A549 (cell line): ENCODE measurements around the gene MRPS31. TPM values are rescaled to one million over a fixed set of nuclear protein-coding genes. Genes with fewer than 3 reads are reported as not detected.

Experiments used
- ATAC-seq, 2 experiments: fragments of 200-7000 bp in 1 of 2; fragments of >200 bp in 1 of 2; cut with Nextera tagmentation in 1 of 2; cut with Tn5 transposase in 1 of 2; 3 replicates each; pipeline versions ENCODE4 v1.8.0 to v1.9.1; 2018 to 2020; ENCODE audit warnings: mild to moderate bottlenecking in 1 of 2, moderate library complexity in 1 of 2
- CTCF ChIA-PET: fragments of 300-600 bp; sonication (Branson Sonifier 250); formaldehyde crosslinking; extraction: SDS; loops from one replicate; lab custom pipeline; 2021; ENCODE audit warnings: antibody characterized with exemption, inconsistent platforms; lab: Yijun Ruan, JAX
- POLR2A ChIA-PET: fragments of 350-600 bp; formaldehyde crosslinking; extraction: SDS; loops from one replicate; lab custom pipeline; 2021; ENCODE audit warnings: antibody characterized with exemption, inconsistent platforms; lab: Yijun Ruan, JAX
- DNase-seq, 2 experiments: peaks; one replicate each; pipeline versions ENCODE4 v3.0.0 to v3.0.0-alpha.2; 2011 to 2016; ENCODE audit warnings: low read depth in 1 of 2, low spot score in 1 of 2
- FAIRE-seq: peaks from 2 replicates; lab custom pipeline; 2011; peaks lifted over from hg19 to GRCh38; lab: Jason Lieb, UNC
- H3K27ac ChIP-seq, 2 experiments: fragments of >200 bp; sonication (Bioruptor Twin); formaldehyde crosslinking; 3 replicates each; pipeline ENCODE4 v1.5.1; 2016 to 2017
- H3K4me1 ChIP-seq: fragments of >200 bp; sonication (Bioruptor Twin); formaldehyde crosslinking; 3 replicates; pipeline ENCODE4 v1.6.1; 2016
- H3K4me2 ChIP-seq: fragments of >200 bp; sonication (Bioruptor Twin); formaldehyde crosslinking; 3 replicates; pipeline ENCODE4 v1.6.1; 2016
- H3K4me3 ChIP-seq: fragments of >200 bp; sonication (Bioruptor Twin); formaldehyde crosslinking; 3 replicates; pipeline ENCODE4 v1.5.1; 2016
- H3K9me3 ChIP-seq: fragments of >200 bp; sonication (Bioruptor Twin); formaldehyde crosslinking; 3 replicates; pipeline ENCODE4 v1.6.1; 2016
- ATOH8 ChIP-seq: fragments of 250-450 bp; sonication (Bioruptor Pico); IDR thresholded peaks from 2 replicates; pipeline ENCODE4 v1.5.0; 2020; ENCODE audit warnings: low read depth, mild to moderate bottlenecking, moderate library complexity
- BHLHE40 ChIP-seq: IDR thresholded peaks from 2 replicates; pipeline ENCODE4 v1.6.1; 2012; ENCODE audit warnings: low read depth, low read length, inconsistent platforms
- CBX2 ChIP-seq: fragments of 200-600 bp; sonication (generic); IDR thresholded peaks from 2 replicates; pipeline ENCODE4 v1.6.1; 2016; ENCODE audit warnings: low read depth, mild to moderate bottlenecking, borderline replicate concordance
- CBX8 ChIP-seq: fragments of 200-600 bp; sonication (generic); IDR thresholded peaks from 2 replicates; pipeline ENCODE4 v1.6.1; 2016
- CEBPB ChIP-seq, 2 experiments: fragments of >200 bp in 1 of 2; sonication (Bioruptor Twin) in 1 of 2; formaldehyde crosslinking in 1 of 2; IDR thresholded peaks; 2 replicates each; pipeline ENCODE4 v1.6.1; 2012 to 2016
- CHD4 ChIP-seq: fragments of 200-600 bp; sonication (generic); IDR thresholded peaks from 2 replicates; pipeline ENCODE4 v1.6.1; 2016; ENCODE audit warnings: antibody characterized with exemption, mild to moderate bottlenecking, borderline replicate concordance
- EHMT2 ChIP-seq: fragments of 200-600 bp; sonication (generic); IDR thresholded peaks from 2 replicates; pipeline ENCODE4 v1.6.1; 2016; ENCODE audit warnings: antibody characterized with exemption, low read depth, mild to moderate bottlenecking, moderate library complexity
- EP300 ChIP-seq, 2 experiments: fragments of >200 bp; sonication (Bioruptor Twin); formaldehyde crosslinking; IDR thresholded peaks; 2 replicates in 1 of 2; 3 replicates in 1 of 2; pipeline ENCODE4 v1.6.1; 2016 to 2017
- FOSB ChIP-seq: fragments of 250-450 bp; sonication (Bioruptor Pico); IDR thresholded peaks from 2 replicates; pipeline ENCODE4 v1.5.0; 2020; ENCODE audit warnings: mild to moderate bottlenecking, moderate library complexity
- GATA3 ChIP-seq: IDR thresholded peaks from 2 replicates; pipeline ENCODE4 v1.6.1; 2012; ENCODE audit warnings: borderline replicate concordance
- HMGXB4 ChIP-seq: fragments of 250-450 bp; sonication (Bioruptor Pico); IDR thresholded peaks from 2 replicates; pipeline ENCODE4 v1.5.0; 2021; ENCODE audit warnings: mild to moderate bottlenecking, moderate library complexity, borderline replicate concordance
- HOXB13 ChIP-seq: fragments of 250-450 bp; sonication (Bioruptor Pico); IDR thresholded peaks from 2 replicates; pipeline ENCODE4 v1.5.0; 2020; ENCODE audit warnings: low read depth, mild to moderate bottlenecking, moderate library complexity
- KDM1A ChIP-seq: fragments of 200-600 bp; sonication (generic); IDR thresholded peaks from 2 replicates; pipeline ENCODE4 v1.6.1; 2016; ENCODE audit warnings: low read depth, mild to moderate bottlenecking
- KDM5A ChIP-seq: fragments of 200-600 bp; sonication (generic); IDR thresholded peaks from 2 replicates; pipeline ENCODE4 v1.6.1; 2016; ENCODE audit warnings: antibody characterized with exemption, mild to moderate bottlenecking
- MAFK ChIP-seq: fragments of 450-650 bp; IDR thresholded peaks from 2 replicates; pipeline ENCODE4 v1.6.1; 2014; ENCODE audit not compliant: partially characterized antibody
- MAX ChIP-seq: IDR thresholded peaks from 2 replicates; pipeline ENCODE4 v1.6.1; 2012
- MAZ ChIP-seq: fragments of 150-350 bp; IDR thresholded peaks from 2 replicates; pipeline ENCODE4 v1.6.1; 2014; ENCODE audit warnings: antibody characterized with exemption, low read depth, low read length, borderline replicate concordance
- NFE2L2 ChIP-seq: fragments of 150-350 bp; conservative IDR thresholded peaks from 2 replicates; pipeline ENCODE4 v1.6.1; 2014; ENCODE audit warnings: low read length
- NPAS2 ChIP-seq: fragments of 250-450 bp; sonication (Bioruptor Pico); IDR thresholded peaks from 2 replicates; pipeline ENCODE4 v1.8.0; 2022; ENCODE audit warnings: mild to moderate bottlenecking, moderate library complexity, borderline replicate concordance
- PBX3 ChIP-seq: IDR thresholded peaks from 2 replicates; pipeline ENCODE4 v1.6.1; 2012
- PHF8 ChIP-seq: fragments of 200-600 bp; sonication (generic); IDR thresholded peaks from 2 replicates; pipeline ENCODE4 v1.6.1; 2016; ENCODE audit warnings: low read depth, mild to moderate bottlenecking, antibody characterized with exemption, moderate library complexity, borderline replicate concordance
- RAD21 ChIP-seq, 2 experiments: fragments of >200 bp in 1 of 2; sonication (Bioruptor Twin) in 1 of 2; formaldehyde crosslinking in 1 of 2; IDR thresholded peaks in 1 of 2; conservative IDR thresholded peaks in 1 of 2; 2 replicates in 1 of 2; 3 replicates in 1 of 2; pipeline ENCODE4 v1.6.1; 2012 to 2018; ENCODE audit warnings: inconsistent platforms in 1 of 2
- RFX5 ChIP-seq: fragments of 450-650 bp; IDR thresholded peaks from 2 replicates; pipeline ENCODE4 v1.7.1; 2014; ENCODE audit warnings: antibody characterized with exemption, mild to moderate bottlenecking, moderate library complexity
- SMC3 ChIP-seq: fragments of >200 bp; sonication (Bioruptor Twin); formaldehyde crosslinking; IDR thresholded peaks from 3 replicates; pipeline ENCODE4 v1.6.1; 2018; ENCODE audit warnings: inconsistent platforms
- SREBF2 ChIP-seq: fragments of 450-650 bp; IDR thresholded peaks from 2 replicates; pipeline ENCODE4 v1.6.1; 2014; ENCODE audit warnings: mild to moderate bottlenecking, moderate library complexity
- TP53 ChIP-seq: fragments of 250-450 bp; sonication (Bioruptor Pico); IDR thresholded peaks from 2 replicates; pipeline ENCODE4 v1.5.0; 2021; ENCODE audit warnings: mild to moderate bottlenecking, moderate library complexity
- USF2 ChIP-seq: fragments of 450-650 bp; IDR thresholded peaks from 2 replicates; pipeline ENCODE4 v1.6.1; 2014; ENCODE audit warnings: antibody characterized with exemption
- ZC3H11A ChIP-seq: fragments of 450-650 bp; IDR thresholded peaks from 2 replicates; pipeline ENCODE4 v1.6.1; 2014; ENCODE audit warnings: antibody characterized with exemption, mild to moderate bottlenecking
- WGBS: methylation state at CpG from one replicate; pipeline ENCODE4 v1.1.6; 2017; ENCODE audit errors: missing lambda C conversion rate; 5-methylcytosine and 5-hydroxymethylcytosine counted together
- polyA plus RNA-seq, 4 experiments: library from polyadenylated mRNA; depleted of rRNA in 3 of 4; stranded (reverse); fragments of >200 nt; fragmentation: RNase III in 1 of 4; extraction: RNeasy Plus Mini Kit Qiagen cat#74134 plus additional on column Dnase treatment in 1 of 4; gene quantifications; 2 replicates in 3 of 4; 3 replicates in 1 of 4; pipeline ENCODE4 v1.2.3, GENCODE V29; 2011 to 2017

Gene MRPS31
- polyA plus RNA-seq, 2 of the 4 experiments (the other 2 are of a cell fraction), result 14.2 to 30.3 TPM

GRCh38 chr13:40697711-40698110 is 73.3 kb downstream of the MRPS31 start:
- POLR2A ChIA-PET, result no interaction called here
- WGBS, result 73% methylated on average over 5 of the region's 5 CpGs
- DNase-seq, result no peak

GRCh38 chr13:40694426-40694825 is 76.6 kb downstream of the MRPS31 start:
- WGBS, result 32% methylated on average over 4 of the region's 4 CpGs
- Histone ChIP-seq H3K27ac (no peak overlapping the region), H3K4me2 (no peak overlapping the region), H3K4me3 (no peak overlapping the region), H3K9me3 (no peaks in the 10 kb centered on the region), H3K4me1 (no peaks in the 10 kb centered on the region)
- no peak for TF ChIP-seq CBX2
- no peak for TF ChIP-seq GATA3
- no peak for TF ChIP-seq NFE2L2
- TF ChIP-seq CHD4, result no peak
- no peak for TF ChIP-seq ZC3H11A
- TF ChIP-seq MAX, result no peak
- TF ChIP-seq HOXB13, result no peak
- no peak for TF ChIP-seq MAZ
- TF ChIP-seq PBX3, result no peak
- no peak for TF ChIP-seq SREBF2
- TF ChIP-seq NPAS2 (CRISPR knock-in tag), result no peak
- no peak for TF ChIP-seq MAFK
- no peak for TF ChIP-seq RFX5
- no peak for TF ChIP-seq KDM5A
- TF ChIP-seq TP53, result no peak
- no peak for TF ChIP-seq EHMT2
- TF ChIP-seq SMC3, result no peak
- no peak for TF ChIP-seq CEBPB (IDR thresholded peaks at IDR 0.05)
- no peak for TF ChIP-seq HMGXB4 (CRISPR knock-in tag)
- no peak for TF ChIP-seq USF2
- ATAC-seq (no peak), DNase-seq (no peak), FAIRE-seq (no peak)
- ChIA-PET CTCF (interaction anchor here (1.3 to 2.4 kb wide), 2 partner anchors 11 to 83 kb away, joined by 4 to 12 read pairs; no protein-coding TSS in a partner anchor), POLR2A (interaction anchor here (0.6 kb wide), 1 partner anchor 186 kb away, joined by 3 read pairs; no protein-coding TSS in a partner anchor)

More at GRCh38 chr13:40697711-40698110, 73.3 kb downstream of the MRPS31 start:
- Histone ChIP-seq H3K27ac (no peak overlapping the region), H3K9me3 (no peaks in the 10 kb centered on the region), H3K4me1 (no peaks in the 10 kb centered on the region), H3K4me3 (no peak overlapping the region), H3K4me2 (no peak overlapping the region)
- ATAC-seq, result no peak
- CTCF ChIA-PET, result no interaction called here
- TF ChIP-seq BHLHE40, result no peak
- FAIRE-seq, result no peak

DNA sequence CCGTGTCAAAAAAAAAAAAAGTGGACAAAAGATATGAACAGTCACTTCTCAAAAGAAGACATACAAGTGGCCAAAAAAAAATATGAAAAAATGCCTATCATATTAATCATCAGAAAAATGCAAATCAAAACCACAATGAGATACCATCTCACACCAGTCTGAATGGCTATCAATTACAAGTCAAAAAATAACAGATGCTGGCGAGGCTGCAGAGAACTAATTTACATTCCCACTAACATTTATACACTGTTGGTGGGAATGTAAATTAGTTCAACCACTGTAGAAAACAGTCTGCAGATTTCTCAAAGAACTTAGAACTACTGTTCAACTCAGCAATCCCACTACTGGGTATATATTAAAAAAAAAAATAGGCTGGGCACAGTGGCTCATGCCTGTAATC is 78.0 kb downstream of the MRPS31 start:
- POLR2A ChIA-PET, result no interaction called here
- Histone ChIP-seq H3K9me3 (no peaks in the 10 kb centered on the region), H3K4me1 (no peaks in the 10 kb centered on the region), H3K4me3 (no peak overlapping the region)
- no peak for TF ChIP-seq NPAS2 (CRISPR knock-in tag)
- no peak for TF ChIP-seq FOSB (CRISPR knock-in tag)
- TF ChIP-seq MAX, result no peak
- TF ChIP-seq CBX2, result no peak
- TF ChIP-seq ATOH8, result no peak
- no peak for TF ChIP-seq PHF8
- no peak for TF ChIP-seq RFX5
- no peak for TF ChIP-seq KDM1A
- TF ChIP-seq CBX8, result no peak
- TF ChIP-seq EP300 (IDR thresholded peaks at IDR 0.05), result no peak
- TF ChIP-seq RAD21 (conservative IDR thresholded peaks at IDR 0.05 in 1 of 2, IDR thresholded peaks at IDR 0.05 in 1 of 2), result no peak
- TF ChIP-seq, all 56 proteins: peak for 0
- DNase-seq, result no peak
- Histone ChIP-seq H3K4me2 (no peak overlapping the region), H3K27ac (no peak overlapping the region)
- FAIRE-seq, result no peak
- CTCF ChIA-PET, result interaction anchor here (0.7 kb wide), 1 partner anchor 61 kb away, joined by 3 read pairs; no protein-coding TSS in a partner anchor
- ATAC-seq, result no peak
- WGBS, result 10% methylated on average over 2 of the region's 2 CpGs
